ENCODE data around the gene GTF2A1L. TPM values are rescaled to one million over a fixed set of nuclear protein-coding genes. Genes with fewer than 3 reads are reported as not detected.
"Not testable (repeated sequence)": the region's sequence is repeated elsewhere in the genome, so short reads cannot be mapped to it uniquely, and the experiment has no call there.

The GTF2A1L gene
- total and polyA plus RNA-seq, 10 of the 15 experiments (the other 5 are each of a cell fraction or from before 2014, with no cell fraction given): not detected

GRCh38 chr2:48620604-48621003, 2.9 kb downstream of the GTF2A1L start:
- TF ChIP-seq MYB (IDR thresholded peaks at IDR 0.05; ENCODE audit: borderline replicate concordance, low read depth, low read length) (no peak), RB1 (IDR thresholded peaks at IDR 0.05; ENCODE audit: borderline replicate concordance) (no peak), STAT1 (conservative IDR thresholded peaks at IDR 0.05) (no peak), ZNF622 (IDR thresholded peaks at IDR 0.05) (no peak)

DNA sequence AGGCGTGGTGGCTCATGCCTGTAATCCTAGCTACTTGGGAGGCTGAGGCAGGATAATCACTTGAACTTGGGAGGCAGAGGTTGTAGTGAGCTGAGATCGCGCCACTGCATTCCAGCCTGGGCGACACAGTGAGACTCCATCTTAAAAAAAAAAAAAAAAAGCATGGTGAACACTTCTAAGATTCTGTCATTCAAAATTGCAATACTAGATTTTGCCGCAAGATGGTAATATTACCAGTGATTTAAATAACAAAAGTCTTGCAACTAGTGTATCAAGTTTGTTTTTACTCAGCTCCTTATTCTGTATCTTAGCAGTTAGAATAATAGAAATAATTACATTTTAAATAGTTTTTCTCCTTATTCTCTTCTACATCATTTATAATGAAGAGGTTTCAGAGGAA, 5.0 kb downstream of the GTF2A1L start:
- BruUV-seq (replicated peaks); RAD21 ChIA-PET (ENCODE audit: unreplicated experiment); H4K20me1 ChIP-seq (ENCODE audit: control insufficient read depth, insufficient read depth); FAIRE-seq; SMC1A ChIA-PET (ENCODE audit: uncharacterized antibody, unreplicated experiment); H3K79me2 ChIP-seq (ENCODE audit: control insufficient read depth, insufficient read depth, low read length); DNase-seq (ENCODE audit: low read depth, low spot score); H3K4me3 ChIP-seq; H3K4me2 ChIP-seq (ENCODE audit: control insufficient read depth, insufficient read depth); intact Hi-C loops (cut with micrococcal nuclease; ENCODE audit: unreplicated experiment); in situ Hi-C loops (cut with MboI); H2AFZ ChIP-seq (ENCODE audit: control insufficient read depth, low read depth, low read length); H3K27ac ChIP-seq (ENCODE audit: control insufficient read depth, insufficient read depth); H3K36me3 ChIP-seq (ENCODE audit: control insufficient read depth in 2 of 2, insufficient read depth in 2 of 2, low read length in 1 of 2); H3K27me3 ChIP-seq (replicated peaks in 1 of 2; ENCODE audit: control insufficient read depth in 2 of 2, insufficient read depth in 2 of 2, low read length in 1 of 2); H3K9me3 ChIP-seq (replicated peaks; ENCODE audit: control insufficient read depth, insufficient read depth, low read length); H3K9ac ChIP-seq (ENCODE audit: control insufficient read depth, insufficient read depth, low read length); H3K4me1 ChIP-seq (ENCODE audit: control insufficient read depth, insufficient read depth, low read length): not testable (repeated sequence)
- ChIA-PET POLR2A (interaction anchor here (0.6 kb wide), 1 partner anchor 437 kb away, joined by 3 read pairs; no protein-coding TSS in a partner anchor), CTCF (interaction anchor here (0.6 to 1.4 kb wide), 2 partner anchors 10 to 127 kb away, joined by 3 read pairs; no protein-coding TSS in a partner anchor)
- peak; percentile 35; the same call in 2 of the 3 replicates for ATAC-seq
- WGBS (ENCODE audit: insufficient coverage, insufficient replicate concordance, low lambda C conversion rate, missing lambda C conversion rate): 46% methylated on average over 2 of the region's 5 CpGs

More at GRCh38 chr2:48620604-48621003, 2.9 kb downstream of the GTF2A1L start:
- Histone ChIP-seq H3K36me3 (ENCODE audit: control insufficient read depth in 2 of 2, insufficient read depth in 2 of 2, low read length in 1 of 2) (no peaks in the 10 kb centered on the region), H4K20me1 (ENCODE audit: control insufficient read depth, insufficient read depth) (no peaks in the 10 kb centered on the region), H3K4me3 (no peak overlapping the region), H3K9me3 (replicated peaks; ENCODE audit: control insufficient read depth, insufficient read depth, low read length) (no peaks in the 10 kb centered on the region), H3K27ac (ENCODE audit: control insufficient read depth, insufficient read depth) (no peak overlapping the region), H2AFZ (ENCODE audit: control insufficient read depth, low read depth, low read length) (no peak overlapping the region), H3K79me2 (ENCODE audit: control insufficient read depth, insufficient read depth, low read length) (no peaks in the 10 kb centered on the region), H3K4me2 (ENCODE audit: control insufficient read depth, insufficient read depth) (no peak overlapping the region), H3K27me3 (replicated peaks in 1 of 2; ENCODE audit: control insufficient read depth in 2 of 2, insufficient read depth in 2 of 2, low read length in 1 of 2) (no peaks in the 10 kb centered on the region), H3K4me1 (ENCODE audit: control insufficient read depth, insufficient read depth, low read length) (no peaks in the 10 kb centered on the region), H3K9ac (ENCODE audit: control insufficient read depth, insufficient read depth, low read length) (no peak overlapping the region)
- intact Hi-C loops (cut with micrococcal nuclease; ENCODE audit: unreplicated experiment): no loop called here
- SMC1A ChIA-PET (ENCODE audit: uncharacterized antibody, unreplicated experiment): no interaction called here
- no TSS peak for BruUV-seq (replicated peaks)
- in situ Hi-C loops (cut with MboI): no loop called here
- DNase-seq (ENCODE audit: low read depth, low spot score) (no peak), FAIRE-seq (no peak), ATAC-seq (no peak)
- RAD21 ChIA-PET (ENCODE audit: unreplicated experiment): no interaction called here
- CTCF ChIA-PET: interaction anchor here (0.9 kb wide), 1 partner anchor 20 kb away, joined by 3 read pairs; no protein-coding TSS in a partner anchor
- POLR2A ChIA-PET: no interaction called here
- 36% methylated on average over 7 of the region's 7 CpGs for WGBS (ENCODE audit: insufficient coverage, insufficient replicate concordance, low lambda C conversion rate, missing lambda C conversion rate)
